ENCODE results near the gene FAM20C. TPM values are rescaled to one million over a fixed set of nuclear protein-coding genes. Genes with fewer than 3 reads are reported as not detected.

Gene FAM20C
- total RNA-seq, 4 donors from 2014 or later = 9.6 to 35.3 (median 18.6) TPM

GRCh38 chr7:309586-310228 lies 117.3 kb downstream of the FAM20C start:
- intact Hi-C loops (cut with DNase I; ENCODE audit: low total_unique reads) = no loop called here
- no peak for DNase-seq

More at GRCh38 chr7:309586-310228, 117.3 kb downstream of the FAM20C start:
- no peak overlapping the region for H3K4me3 ChIP-seq
- no peak overlapping the region for H3K27ac ChIP-seq
- TF ChIP-seq CTCF (IDR thresholded peaks at IDR 0.05 in 4 of 5, conservative IDR thresholded peaks at IDR 0.05 in 1 of 5) (no peak), POLR2A (IDR thresholded peaks at IDR 0.05) (no peak)
- H3K9me3 ChIP-seq = no peaks in the 10 kb centered on the region
- H3K4me1 ChIP-seq = no peaks in the 10 kb centered on the region
- H3K36me3 ChIP-seq = no peaks in the 10 kb centered on the region
- H3K27me3 ChIP-seq = peaks cover 5 to 21% (median 18%) of the 10 kb centered on the region in 3 donors
- ATAC-seq = no peak
- in situ Hi-C loops (cut with MboI; ENCODE audit: low sequenced_read_pairs in 4 of 4) = no loop called here

Other genes with a start within 250 kb of the FAM20C start
- not detected for gene FOXL3, start 97.6 kb downstream of the FAM20C start, total RNA-seq

Data from gastrocnemius medialis (tissue), 4 donors.